ENCODE data around the gene CHST11. TPM values are rescaled to one million over a fixed set of nuclear protein-coding genes. Genes with fewer than 3 reads are reported as not detected.

The CHST11 gene
- total and polyA plus RNA-seq, 9 of the 15 experiments (the other 6 are each of a cell fraction or from before 2014, with no cell fraction given) = 2.3 to 38.7 (median 15.0) TPM

DNA sequence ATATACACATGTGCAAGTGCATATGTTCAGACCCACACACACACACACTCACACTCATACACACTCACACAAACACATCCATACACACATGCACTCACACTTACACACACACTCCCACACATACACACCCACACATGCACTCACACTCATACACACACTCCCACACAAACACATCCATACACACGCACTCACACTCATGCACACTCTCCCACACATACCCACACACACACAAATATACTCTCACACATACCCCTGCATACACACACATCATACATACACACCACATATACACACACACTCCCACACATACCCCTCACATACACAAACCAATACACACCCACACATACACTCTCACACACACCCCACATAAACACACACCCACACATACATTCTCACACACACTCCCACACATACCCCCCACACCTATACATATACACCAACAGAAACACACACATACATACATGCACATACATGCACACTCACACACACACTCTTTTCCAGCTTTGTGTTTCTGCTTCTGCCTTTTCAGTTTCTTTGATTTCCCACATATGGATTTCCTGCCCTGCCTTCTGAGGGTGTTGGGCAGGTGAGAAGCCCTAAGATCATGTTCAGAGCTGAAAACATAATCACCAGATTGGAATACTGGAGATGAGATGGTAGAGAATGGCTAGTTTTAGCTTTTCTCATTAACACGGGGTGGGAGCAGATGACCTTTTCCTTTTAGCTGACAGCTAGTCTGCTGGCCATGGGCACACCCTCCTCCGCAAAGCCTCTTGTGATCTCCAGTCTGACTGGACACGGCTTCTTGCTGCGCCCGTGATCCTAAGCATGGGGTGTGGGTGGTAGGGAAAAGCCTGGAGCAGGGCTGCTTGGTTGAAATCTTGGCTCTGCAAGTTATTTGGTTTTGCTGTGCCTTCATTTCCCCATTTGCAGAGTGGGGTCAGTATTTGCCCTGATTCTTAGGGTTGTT, 214.0 kb downstream of the CHST11 start (continued):
- 0 out of 4 replicates have a peak, but pooled peaks have one; percentile 16 to 18 for TF ChIP-seq FOXK2 (conservative IDR thresholded peaks at IDR 0.05 in 1 of 2, IDR thresholded peaks at IDR 0.05 in 1 of 2; ENCODE audit: low read depth in 2 of 2)
- no peak for TF ChIP-seq RAD21 (CRISPR knock-in tag; conservative IDR thresholded peaks at IDR 0.05 in 1 of 2, IDR thresholded peaks at IDR 0.05 in 1 of 2)
- TF ChIP-seq, protein P1, sequence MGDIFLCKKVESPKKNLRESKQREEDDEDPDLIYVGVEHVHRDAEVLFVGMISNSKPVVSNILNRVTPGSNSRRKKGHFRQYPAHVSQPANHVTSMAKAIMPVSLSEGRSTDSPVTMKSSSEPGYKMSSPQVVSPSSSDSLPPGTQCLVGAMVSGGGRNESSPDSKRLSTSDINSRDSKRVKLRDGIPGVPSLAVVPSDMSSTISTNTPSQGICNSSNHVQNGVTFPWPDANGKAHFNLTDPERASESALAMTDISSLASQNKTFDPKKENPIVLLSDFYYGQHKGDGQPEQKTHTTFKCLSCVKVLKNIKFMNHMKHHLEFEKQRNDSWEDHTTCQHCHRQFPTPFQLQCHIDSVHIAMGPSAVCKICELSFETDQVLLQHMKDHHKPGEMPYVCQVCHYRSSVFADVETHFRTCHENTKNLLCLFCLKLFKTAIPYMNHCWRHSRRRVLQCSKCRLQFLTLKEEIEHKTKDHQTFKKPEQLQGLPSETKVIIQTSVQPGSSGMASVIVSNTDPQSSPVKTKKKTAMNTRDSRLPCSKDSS (IDR thresholded peaks at IDR 0.05; ENCODE audit: low read depth, partially characterized antibody) = peak; percentile 8
- TF ChIP-seq HLTF (IDR thresholded peaks at IDR 0.05) = peak; percentile 38; the same call in 1 of the 2 replicates
- TF ChIP-seq SRSF7 (optimal IDR thresholded peaks at IDR 0.05; ENCODE audit: low read depth, low read length) = no peak
- no peak for TF ChIP-seq ZNF551 (CRISPR knock-in tag; IDR thresholded peaks at IDR 0.05)
- TF ChIP-seq, protein P2, sequence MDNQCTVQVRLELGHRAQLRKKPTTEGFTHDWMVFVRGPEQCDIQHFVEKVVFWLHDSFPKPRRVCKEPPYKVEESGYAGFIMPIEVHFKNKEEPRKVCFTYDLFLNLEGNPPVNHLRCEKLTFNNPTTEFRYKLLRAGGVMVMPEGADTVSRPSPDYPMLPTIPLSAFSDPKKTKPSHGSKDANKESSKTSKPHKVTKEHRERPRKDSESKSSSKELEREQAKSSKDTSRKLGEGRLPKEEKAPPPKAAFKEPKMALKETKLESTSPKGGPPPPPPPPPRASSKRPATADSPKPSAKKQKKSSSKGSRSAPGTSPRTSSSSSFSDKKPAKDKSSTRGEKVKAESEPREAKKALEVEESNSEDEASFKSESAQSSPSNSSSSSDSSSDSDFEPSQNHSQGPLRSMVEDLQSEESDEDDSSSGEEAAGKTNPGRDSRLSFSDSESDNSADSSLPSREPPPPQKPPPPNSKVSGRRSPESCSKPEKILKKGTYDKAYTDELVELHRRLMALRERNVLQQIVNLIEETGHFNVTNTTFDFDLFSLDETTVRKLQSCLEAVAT (IDR thresholded peaks at IDR 0.05) = peak; percentile 52 to 66; a peak in 1 of 4 replicates
- TF ChIP-seq NFE2L1 (tag; IDR thresholded peaks at IDR 0.05; ENCODE audit: borderline replicate concordance, low read depth) = no peak
- TF ChIP-seq GABPB1 (CRISPR knock-in tag; IDR thresholded peaks at IDR 0.05) = no peak
- TF ChIP-seq MTA2 (IDR thresholded peaks at IDR 0.05; ENCODE audit: low read depth) = 0 out of 2 replicates have a peak, but pooled peaks have one; percentile 16
- TF ChIP-seq PHF21A (IDR thresholded peaks at IDR 0.05; ENCODE audit: borderline replicate concordance, low read depth) = no peak
- TF ChIP-seq, protein P3, sequence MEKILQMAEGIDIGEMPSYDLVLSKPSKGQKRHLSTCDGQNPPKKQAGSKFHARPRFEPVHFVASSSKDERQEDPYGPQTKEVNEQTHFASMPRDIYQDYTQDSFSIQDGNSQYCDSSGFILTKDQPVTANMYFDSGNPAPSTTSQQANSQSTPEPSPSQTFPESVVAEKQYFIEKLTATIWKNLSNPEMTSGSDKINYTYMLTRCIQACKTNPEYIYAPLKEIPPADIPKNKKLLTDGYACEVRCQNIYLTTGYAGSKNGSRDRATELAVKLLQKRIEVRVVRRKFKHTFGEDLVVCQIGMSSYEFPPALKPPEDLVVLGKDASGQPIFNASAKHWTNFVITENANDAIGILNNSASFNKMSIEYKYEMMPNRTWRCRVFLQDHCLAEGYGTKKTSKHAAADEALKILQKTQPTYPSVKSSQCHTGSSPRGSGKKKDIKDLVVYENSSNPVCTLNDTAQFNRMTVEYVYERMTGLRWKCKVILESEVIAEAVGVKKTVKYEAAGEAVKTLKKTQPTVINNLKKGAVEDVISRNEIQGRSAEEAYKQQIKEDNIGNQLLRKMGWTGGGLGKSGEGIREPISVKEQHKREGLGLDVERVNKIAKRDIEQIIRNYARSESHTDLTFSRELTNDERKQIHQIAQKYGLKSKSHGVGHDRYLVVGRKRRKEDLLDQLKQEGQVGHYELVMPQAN (IDR thresholded peaks at IDR 0.05; ENCODE audit: borderline replicate concordance) = peak; percentile 63; the same call in 1 of the 2 replicates
- TF ChIP-seq, protein P4, sequence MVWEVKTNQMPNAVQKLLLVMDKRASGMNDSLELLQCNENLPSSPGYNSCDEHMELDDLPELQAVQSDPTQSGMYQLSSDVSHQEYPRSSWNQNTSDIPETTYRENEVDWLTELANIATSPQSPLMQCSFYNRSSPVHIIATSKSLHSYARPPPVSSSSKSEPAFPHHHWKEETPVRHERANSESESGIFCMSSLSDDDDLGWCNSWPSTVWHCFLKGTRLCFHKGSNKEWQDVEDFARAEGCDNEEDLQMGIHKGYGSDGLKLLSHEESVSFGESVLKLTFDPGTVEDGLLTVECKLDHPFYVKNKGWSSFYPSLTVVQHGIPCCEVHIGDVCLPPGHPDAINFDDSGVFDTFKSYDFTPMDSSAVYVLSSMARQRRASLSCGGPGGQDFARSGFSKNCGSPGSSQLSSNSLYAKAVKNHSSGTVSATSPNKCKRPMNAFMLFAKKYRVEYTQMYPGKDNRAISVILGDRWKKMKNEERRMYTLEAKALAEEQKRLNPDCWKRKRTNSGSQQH (CRISPR knock-in tag; IDR thresholded peaks at IDR 0.05) = peak; percentile 32; the same call in 1 of the 2 replicates
- peak; percentile 48 for TF ChIP-seq PHF20 (IDR thresholded peaks at IDR 0.05; ENCODE audit: partially characterized antibody)
- 0 out of 2 replicates have a peak, but pooled peaks have one; percentile 22 for TF ChIP-seq ARID1B (IDR thresholded peaks at IDR 0.05)
- TF ChIP-seq SMAD2 (IDR thresholded peaks at IDR 0.05; ENCODE audit: low read depth, low read length) = no peak
- TF ChIP-seq TSC22D4 (tag; IDR thresholded peaks at IDR 0.05) = 0 out of 2 replicates have a peak, but pooled peaks have one; percentile 57
- no peak; a peak in 1 of 4 replicates for TF ChIP-seq TRIM24 (IDR thresholded peaks at IDR 0.05)
- TF ChIP-seq, protein P5, sequence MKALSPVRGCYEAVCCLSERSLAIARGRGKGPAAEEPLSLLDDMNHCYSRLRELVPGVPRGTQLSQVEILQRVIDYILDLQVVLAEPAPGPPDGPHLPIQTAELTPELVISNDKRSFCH (CRISPR knock-in tag; IDR thresholded peaks at IDR 0.05) = no peak
- TF ChIP-seq, protein P5 (tag; IDR thresholded peaks at IDR 0.05) = peak; percentile 36; the same call in 1 of the 2 replicates
